Measurements from ENCODE around the gene CERS4.
"Not testable (repeated sequence)": the region's sequence is repeated elsewhere in the genome, so short reads cannot be mapped to it uniquely, and the experiment has no call there.

CERS4 gene

DNA sequence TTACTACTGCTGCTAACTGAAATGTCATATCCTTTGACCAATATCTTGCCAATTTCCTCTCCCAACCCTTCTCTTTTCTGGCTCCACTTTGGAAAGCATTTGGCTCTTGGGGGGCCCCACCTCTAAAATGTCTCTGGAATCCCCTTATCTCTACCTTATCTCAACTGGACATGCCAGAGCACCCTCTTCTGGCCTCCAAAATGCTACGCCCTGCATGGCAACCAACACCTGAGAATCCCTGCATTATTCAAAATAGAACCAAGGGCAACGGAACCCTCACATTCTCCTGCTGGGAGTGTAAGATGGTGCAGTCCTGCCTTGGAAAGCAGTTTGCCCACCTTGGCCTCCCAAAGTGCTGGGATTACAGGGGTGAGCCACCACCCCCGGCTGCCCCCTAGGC lies 35.3 kb downstream of the CERS4 start:
- no peak for DNase-seq

DNA sequence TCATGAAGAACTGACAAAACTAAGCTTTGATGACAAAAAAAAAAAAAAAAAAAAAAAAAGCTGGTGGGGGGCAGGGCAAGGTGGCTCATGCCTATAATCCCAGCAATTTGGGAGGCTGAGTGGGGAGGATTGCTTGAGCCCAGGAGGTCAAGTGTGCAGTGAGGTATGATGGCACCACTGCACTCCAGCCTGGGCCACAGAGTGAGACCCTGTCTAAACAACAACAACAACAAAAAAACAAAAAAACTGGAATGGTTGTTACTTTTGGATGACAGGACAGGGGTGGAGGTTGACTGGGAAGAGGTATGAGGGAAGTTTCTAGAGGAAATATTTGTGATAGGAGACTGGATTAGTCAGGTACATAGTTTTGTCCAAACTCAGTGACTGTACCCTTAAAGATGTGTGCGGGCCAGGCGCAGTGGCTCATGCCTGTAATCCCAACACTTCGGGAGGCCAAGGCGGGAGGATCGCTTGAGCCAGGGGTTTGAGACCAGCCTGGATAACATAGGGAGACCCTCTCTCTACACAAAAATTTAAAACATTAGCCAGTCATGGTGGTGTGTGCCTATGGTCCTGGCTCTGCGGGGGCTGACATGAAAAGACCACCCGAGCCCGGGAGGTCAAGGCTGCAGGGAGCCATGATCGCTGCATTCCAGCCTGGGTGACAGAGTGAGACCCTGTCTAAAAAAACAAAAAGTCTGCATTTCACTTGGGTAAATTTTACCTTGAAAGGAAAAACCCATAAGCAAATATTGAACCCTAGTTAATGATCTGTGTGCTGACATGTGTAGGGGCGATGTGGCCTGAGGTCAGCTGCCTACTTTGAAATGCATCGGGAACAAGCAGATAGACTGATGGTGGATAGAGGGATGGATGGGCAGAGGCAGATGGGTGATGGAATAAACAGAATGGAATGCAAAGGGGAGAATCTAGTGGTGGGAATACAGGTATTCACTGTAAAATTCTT lies 37.0 kb downstream of the CERS4 start:
- no peak for DNase-seq

DNA sequence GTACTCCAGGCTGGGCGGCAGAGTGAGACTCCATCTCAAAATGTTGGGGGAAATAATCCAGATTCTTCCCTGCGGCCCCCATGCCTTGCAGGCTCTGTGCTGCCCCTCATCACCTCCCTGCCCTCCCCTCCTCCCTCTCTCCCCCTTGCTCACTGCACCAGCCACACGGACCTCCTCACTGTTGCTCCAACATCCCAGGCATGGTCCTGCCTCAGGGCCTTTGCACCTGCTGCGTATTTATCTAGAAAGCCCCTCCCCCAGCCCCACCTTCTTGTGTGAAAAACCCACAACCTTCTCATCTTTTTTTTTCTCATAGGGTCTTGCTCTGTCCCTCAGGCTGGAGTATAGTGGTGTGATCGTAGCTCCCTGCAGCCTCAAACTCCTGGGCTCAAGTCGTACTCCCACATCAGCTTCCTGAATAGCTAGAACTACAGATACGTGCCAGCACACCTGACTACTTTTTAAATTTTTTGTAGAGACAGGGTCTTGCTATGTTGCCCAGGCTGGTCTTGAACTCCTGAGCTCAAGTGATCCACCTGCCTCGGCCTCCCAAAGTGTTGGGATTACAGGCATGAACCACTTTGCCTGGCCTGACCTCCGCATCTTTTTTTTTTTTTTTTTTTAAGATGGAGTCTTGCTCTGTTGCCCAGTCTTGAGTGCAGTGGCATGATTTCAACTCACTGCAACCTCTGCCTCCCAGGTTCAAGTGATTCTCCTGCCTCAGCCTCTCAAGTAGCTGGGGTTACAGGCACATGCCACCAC lies 38.1 kb downstream of the CERS4 start:
- not testable (repeated sequence) for DNase-seq

DNA sequence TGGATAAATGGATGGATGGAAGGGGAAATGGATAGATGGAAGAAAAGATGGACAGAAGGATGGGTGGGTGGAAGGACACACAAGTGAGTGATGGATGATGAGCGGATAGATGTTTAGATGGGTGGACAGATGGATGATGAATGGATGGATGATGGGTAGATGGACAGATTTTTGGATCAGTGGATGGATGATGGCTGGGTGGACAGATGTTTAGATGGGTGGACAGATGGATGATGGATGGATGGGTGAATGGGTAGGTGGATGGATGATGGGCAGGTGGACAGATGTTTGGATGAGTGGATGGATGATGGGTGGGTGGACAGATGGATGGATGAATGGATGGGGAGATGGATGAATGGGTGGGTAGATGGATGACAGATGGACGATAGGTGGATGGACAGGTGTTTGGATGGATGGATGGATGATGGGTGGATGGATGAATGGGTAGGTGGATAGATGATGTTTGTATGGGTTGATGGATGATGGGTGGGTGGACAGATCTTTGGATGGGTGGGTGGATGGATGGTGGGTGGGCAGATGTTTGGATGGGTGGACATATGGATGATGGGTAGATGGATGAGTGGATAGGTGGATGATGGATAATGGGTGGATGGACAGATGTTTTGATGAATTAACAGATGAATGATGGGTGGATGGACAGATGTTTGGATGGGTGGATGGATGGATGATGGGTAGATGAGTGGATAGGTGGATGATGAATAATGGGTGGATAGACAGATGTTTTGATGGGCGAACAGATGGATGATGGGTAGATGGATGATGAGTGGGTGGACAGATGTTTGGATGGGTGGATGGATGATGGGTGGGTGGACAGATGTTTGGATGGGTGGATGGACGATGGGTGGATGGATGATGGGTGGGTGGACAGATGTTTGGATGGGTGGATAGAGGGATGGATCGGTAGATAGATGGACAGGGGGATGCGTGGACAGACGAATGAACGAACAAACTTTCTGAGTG lies 39.5 kb downstream of the CERS4 start:
- no peak for DNase-seq

DNA sequence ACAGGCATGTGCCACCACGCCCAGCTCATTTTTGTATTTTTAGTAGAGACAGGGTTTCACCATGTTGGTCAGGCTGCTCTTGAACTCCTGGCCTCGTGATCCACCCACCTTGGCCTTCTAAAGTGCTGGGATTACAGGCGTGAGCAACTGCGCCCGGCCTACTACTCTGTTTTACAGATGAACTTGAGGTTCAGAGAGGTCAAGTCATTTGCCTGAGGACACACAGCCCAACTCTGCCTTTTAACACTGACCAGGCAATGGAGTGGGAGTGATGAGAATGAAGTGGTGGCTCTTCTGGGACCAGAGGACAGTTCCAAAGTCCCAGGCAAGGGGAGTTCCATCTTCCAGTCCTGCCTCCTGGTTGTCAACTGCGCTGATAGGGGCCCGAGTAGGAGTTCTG lies 41.4 kb downstream of the CERS4 start:
- no peak for DNase-seq

DNA sequence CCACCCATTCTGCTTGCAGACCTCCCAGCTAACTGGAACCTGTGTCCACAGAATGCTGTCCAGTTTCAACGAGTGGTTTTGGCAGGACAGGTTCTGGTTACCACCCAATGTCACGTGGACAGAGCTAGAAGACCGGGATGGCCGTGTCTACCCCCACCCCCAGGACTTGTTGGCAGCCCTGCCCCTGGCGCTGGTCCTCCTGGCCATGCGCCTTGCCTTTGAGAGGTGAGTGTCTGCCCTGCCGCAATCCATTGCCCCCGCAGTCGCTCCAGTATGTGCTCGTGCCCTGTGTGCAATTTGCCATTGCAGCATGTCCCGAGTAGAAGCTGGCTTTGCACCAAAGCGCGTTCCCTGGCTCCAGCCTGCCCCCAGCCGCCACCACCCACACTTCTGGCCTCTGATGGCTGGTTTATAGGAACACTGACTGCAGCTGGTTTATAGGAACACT lies 41.9 kb downstream of the CERS4 start:
- DNase-seq = no peak

DNA sequence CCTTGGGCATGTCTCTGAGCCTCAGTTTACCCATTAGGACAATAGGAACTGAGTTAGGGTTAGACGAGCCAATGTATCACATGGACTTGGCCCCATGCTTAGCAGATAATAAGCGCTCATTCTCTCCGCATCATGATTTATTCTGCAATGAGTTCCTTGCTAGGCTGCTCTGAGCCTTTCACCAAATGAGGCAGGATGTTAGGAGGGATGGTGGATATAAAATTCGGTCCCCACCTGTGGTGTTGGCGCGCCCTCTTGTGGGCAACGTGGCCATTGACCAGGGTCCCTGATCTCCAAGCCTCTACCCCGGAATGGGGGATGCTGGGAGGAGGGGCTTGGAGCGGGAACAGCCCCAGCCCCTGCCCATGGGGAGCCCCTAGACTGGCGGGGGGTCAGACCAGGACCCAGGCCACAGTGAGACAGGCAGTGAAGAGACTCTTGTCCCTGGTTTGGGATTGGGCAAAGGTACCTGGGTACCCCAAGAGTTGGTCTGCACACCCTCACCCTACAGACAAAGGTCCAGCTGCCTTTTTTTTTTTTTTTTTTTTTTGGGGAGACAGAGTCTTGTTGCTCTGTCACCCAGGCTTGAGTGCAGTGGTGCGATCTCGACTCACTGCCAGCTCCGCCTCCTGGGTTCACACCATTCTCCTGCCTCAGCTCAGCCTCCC lies 43.9 kb downstream of the CERS4 start:
- DNase-seq = peak; percentile 55 to 82 (median 81)

DNA sequence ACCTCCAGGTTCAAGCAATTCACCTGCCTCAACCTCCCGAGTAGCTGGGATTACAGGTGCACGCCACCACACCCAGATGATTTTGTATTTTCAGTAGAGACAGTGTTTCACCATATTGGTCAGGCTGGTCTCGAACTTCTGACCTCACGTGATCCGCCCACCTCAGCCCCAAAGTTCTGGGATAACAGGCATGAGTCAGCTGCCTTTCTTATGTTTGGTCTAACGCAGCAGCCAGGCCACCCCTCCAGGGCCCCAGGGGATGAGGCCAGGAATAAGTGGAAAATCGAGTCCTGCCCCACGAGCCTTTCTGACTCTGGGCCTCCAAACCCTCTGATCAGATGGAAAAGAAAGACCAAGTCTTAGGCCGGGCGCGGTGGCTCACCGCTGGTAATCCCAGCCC lies 44.5 kb downstream of the CERS4 start:
- DNase-seq = no peak

DNA sequence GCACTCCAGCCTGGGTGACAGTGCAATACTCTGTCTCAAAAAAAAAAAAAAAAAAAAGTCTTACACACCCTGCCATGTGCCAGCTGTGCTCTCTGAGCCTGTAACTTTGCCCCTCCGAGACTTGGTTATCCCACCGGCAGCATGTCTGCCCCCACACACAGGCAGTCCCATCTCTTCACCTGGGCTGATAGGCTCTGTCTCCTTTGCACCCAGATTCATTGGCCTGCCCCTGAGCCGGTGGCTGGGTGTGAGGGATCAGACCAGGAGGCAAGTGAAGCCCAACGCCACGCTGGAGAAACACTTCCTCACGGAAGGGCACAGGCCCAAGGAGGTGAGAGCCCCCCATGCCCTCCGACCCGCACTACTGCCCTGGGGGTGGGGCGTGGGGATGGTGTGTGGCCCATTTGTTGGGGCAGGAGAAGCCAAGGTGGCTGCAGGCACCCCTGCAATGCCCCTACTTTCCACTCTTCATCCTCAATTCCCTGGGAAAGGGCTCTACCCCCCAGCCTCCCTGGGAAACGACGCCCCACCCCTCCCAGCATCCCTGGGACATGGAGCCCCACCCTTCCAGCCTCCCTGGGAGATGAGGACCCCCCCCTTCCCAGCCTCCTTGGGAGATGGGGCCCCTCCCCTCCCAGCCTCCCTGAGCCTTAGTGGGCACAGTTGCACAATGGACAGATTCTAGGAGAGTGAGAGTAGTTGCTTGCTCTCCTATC lies 45.3 kb downstream of the CERS4 start:
- no peak for DNase-seq

DNA sequence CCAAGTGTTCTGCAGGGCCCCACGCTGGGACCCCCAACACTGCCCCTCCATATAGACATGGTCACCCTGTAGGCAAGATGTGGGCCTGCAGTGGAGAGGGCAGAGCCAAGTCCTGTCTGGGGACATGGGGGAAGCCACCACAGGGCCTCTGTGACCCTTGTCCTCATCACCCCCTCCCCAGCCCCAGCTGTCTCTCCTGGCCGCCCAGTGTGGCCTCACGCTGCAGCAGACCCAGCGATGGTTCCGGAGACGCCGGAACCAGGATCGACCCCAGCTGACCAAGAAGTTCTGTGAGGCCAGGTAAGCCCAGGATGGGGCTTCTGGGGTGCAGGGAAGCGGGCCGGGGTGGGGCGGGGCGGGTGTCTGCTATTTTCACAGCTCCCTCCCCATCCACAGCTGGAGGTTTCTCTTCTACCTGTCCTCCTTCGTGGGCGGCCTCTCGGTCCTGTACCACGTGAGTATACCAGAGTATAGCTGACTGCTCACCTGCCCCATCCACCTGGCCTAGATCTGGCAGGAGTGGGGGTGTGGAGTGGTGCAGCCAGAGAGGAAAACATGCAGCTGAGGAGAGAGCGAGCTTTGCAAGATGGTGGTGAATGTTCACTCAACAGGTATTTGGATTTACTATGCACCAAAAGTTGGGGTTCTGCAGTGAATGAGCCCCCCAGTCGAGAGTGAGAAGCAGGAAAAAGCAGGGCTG lies 46.4 kb downstream of the CERS4 start:
- no peak for DNase-seq

DNA sequence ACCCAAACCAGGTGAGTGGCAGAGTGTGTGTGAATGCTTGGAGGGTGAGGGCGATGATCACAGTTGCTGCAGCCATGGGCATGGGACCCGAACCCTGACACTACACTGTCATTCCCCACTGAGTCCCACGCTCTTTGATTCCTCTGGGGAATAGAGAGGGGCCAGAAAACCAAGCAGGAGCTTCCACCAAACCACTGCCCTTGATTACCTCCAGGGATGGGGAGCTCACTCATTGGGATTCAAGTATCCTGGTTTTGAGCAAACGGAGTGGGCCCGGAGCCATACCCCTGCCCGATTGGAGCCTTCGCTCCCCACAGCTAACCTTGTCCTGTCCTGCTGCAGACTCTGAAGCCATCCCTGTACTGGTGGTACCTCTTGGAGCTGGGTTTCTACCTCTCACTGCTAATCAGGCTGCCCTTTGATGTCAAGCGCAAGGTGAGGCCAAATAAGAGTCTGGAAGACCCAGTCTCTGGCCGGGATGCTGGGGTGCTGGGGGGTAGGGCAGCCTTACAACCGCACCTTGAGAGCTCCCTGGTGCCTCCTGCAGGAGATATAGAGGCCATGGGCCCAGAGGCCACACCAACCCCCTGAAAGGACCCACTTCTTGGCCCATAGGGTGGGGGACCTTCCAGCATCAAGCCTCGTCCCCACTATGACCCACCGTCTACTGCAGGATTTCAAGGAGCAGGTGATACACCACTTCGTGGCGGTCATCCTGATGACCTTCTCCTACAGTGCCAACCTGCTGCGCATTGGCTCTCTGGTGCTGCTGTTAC lies 47.3 kb downstream of the CERS4 start:
- no peak for DNase-seq

DNA sequence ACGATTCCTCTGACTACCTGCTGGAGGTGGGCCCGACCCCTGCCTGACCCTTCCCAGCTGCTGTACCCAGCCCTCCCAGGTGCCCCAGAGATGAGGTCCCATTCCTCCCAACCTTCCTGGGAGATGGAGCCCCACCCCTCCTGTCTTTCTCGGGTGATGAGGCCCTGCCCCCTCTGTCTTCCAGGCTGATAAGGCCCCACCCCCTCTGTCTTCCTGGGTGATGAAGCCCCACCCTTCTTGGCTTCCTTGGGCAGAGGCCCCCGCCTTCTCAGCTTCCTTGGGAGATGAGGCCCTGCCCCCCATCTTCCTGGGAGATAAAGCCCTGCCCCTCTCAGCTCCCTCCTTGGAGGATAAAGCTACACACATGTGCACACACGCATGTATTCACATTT lies 47.9 kb downstream of the CERS4 start:
- no peak for DNase-seq

DNA sequence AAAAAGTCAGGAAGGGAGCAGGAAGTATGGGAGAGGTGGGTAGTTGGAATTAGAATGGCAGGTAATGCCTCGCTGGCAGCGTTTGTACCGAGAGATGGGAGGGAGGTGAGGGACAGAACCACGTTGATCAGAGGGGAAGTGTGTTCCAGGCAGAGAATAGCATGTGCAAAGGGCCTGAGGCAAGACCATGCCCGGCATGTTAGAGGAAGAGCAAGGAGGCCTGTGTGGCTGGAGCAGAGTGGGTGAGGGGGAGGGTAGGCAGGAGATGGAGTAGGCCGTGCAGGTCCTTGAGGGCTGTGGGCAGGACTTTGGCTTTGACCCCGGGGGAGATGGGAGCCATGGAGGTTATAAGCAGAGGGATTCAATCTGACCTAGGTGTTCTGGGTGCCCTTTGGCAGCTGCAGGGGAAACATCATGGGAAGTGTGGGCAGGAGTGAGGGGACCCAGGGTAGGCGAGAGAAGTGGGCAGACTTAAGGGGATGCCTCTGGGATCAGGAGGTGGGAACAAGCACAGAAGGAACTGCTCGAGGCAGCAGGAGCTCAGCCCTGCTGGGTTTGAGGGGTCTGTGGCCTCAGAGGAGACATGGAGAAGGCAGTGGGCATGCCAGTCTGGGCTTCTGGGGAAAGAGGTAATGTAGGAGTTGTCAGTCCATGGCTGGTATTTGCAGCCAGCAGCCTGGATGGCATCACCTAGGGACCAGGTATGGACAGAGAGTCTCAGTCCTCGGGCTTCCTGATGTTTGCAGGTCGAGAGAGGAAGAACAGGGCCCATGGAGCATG lies 50.2 kb downstream of the CERS4 start:
- DNase-seq = no peak

DNA sequence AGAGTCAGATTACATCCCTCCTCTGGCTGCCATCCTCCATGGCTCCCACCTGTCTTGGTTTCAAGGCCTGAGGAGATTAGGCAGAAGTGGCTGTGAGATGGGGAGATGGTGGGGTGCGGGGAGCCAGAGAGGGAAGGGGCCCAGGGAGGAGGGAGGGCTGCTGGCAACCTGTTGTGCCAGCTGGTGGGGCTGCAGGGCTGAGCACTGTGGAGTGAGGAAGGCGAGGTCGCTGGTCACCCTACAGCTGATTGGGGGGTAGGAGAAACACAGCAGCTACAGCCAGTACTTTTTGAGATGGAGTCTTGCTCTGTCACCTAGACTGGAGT lies 50.7 kb downstream of the CERS4 start:
- no peak for DNase-seq

DNA sequence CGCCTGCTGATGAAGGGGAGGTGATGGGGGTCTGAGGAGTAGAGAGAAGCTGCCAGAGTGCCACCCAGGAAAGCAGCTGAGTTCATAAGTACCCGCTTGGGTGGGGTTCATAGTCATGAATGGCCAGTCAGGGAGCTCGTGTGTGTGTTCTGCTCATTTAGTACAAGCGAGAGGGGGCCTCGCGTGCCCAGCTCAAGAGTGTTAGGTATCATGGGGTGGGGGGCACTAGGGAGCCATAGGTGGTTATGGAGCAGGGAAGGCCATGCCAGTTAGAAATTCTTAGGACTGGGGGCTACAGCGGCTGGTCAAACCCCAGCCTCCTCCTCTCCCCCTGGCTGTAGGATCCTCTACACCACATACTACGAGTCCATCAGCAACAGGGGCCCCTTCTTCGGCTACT lies 52.2 kb downstream of the CERS4 start:
- DNase-seq = no peak

DNA sequence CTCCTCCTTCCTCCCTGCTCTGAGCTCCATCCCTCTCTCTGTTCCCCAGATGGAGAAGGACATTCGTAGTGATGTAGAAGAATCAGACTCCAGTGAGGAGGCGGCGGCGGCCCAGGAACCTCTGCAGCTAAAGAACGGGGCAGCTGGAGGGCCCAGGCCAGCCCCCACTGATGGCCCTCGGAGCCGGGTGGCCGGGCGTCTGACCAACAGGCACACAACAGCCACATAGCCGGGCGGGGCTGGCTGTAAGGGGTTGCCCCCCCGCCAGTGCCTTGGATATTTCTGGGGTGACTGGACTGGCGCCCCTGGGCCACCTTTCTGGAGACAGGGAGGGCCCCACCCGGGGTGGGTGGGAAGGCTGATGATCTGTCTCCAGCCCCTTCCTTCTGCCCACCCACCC lies 52.7 kb downstream of the CERS4 start:
- no peak for DNase-seq

DNA sequence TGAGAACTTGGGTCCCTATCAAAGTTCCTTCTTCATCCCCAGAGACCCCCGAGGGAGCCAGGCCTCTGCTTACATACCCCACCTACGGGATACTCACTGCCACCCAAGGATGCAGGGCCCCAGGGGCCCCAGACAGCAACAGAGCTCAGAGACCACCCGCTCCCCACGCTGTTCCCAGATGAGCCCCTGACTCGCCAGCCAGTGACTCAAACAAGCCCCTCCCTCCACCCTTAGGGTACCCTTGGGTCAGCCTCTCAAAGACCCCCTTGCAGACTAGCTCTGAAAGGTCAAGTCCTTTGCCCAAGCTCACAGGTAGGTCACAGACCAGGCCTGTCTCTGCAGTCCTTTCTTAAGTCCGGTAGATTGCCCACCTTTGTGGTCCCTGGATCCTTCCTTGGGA lies 53.3 kb downstream of the CERS4 start:
- no peak for DNase-seq

DNA sequence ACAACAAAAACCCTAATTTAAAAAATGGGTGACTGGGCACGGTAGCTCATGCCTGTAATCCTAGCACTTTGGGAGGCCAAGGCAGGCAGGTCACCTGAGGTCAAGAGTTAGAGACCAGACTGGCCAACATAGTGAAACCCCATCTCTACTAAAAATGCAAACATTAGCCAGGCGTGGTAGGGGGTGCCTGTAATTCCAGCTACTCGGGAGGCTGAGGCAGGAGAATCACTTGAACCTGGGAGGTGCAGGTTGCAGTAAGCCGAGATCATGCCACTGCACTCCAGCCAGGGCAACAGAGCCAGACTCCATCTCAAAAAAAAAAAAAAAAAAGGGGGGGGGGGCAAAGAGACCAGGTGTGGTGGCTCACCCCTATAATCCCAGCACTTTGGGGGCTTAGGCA lies 55.1 kb downstream of the CERS4 start:
- not testable (repeated sequence) for DNase-seq

DNA sequence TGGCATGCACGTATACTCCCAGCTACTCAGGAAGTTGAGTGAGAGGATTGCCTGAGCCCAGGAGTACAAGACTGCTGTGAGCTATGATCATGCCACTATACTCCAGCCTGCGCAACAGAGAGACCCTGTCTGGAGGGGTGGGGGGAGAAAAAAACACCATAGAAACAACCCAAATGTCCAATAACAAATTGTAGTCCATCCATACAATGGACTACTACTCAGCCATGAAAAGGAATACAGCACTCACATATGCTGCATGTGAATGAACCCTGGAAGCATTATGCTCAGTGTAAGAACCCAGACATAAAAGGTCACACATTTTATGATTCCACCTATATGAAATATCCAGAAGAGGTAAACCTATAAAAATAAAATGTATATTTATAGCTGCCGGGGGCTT lies 56.7 kb downstream of the CERS4 start:
- DNase-seq = no peak
